Suprapubic skin (tissue), 4 donors: ENCODE measurements around the gene XIST. TPM values are rescaled to one million over a fixed set of nuclear protein-coding genes. Genes with fewer than 3 reads are reported as not detected.
"Not testable (repeated sequence)": the region's sequence is repeated elsewhere in the genome, so short reads cannot be mapped to it uniquely, and the experiment has no call there.

Experiments
- DNase-seq, 2 donors: peaks; one replicate each; pipeline ENCODE4 v3.0.0-alpha.2; 2019; ENCODE audit warnings: low spot score in 2 of 2
- H3K27ac ChIP-seq: fragments of 200-600 bp; sonication (generic); one replicate; pipeline ENCODE4 v1.5.1; 2019
- H3K27me3 ChIP-seq: fragments of 200-600 bp; sonication (generic); one replicate; pipeline ENCODE4 v1.5.1; 2019
- H3K36me3 ChIP-seq: fragments of 200-600 bp; sonication (generic); one replicate; pipeline ENCODE4 v1.5.1; 2019
- H3K4me1 ChIP-seq: fragments of 200-600 bp; sonication (generic); one replicate; pipeline ENCODE4 v1.5.1; 2019
- H3K4me3 ChIP-seq: fragments of 200-600 bp; sonication (generic); one replicate; pipeline ENCODE4 v1.5.1; 2019; ENCODE audit warnings: mild to moderate bottlenecking
- H3K9me3 ChIP-seq: fragments of 200-600 bp; sonication (generic); one replicate; pipeline ENCODE4 v1.5.1; 2019
- EP300 ChIP-seq: sonication (generic); formaldehyde crosslinking; IDR thresholded peaks from one replicate; pipeline ENCODE4 v1.6.1; 2017; ENCODE audit warnings: antibody characterized with exemption
- POLR2A ChIP-seq, 2 donors: fragments of 450-650 bp; IDR thresholded peaks; one replicate each; pipeline ENCODE4 v1.6.1; 2017; ENCODE audit warnings: antibody characterized with exemption in 2 of 2, mild to moderate bottlenecking in 2 of 2, moderate library complexity in 2 of 2
- POLR2AphosphoS5 ChIP-seq, 3 donors: sonication (generic); formaldehyde crosslinking; IDR thresholded peaks; one replicate each; pipeline ENCODE4 v1.6.1; 2017; ENCODE audit warnings: antibody characterized with exemption in 3 of 3
- WGBS: methylation state at CpG from one replicate; pipeline ENCODE4 v1.1.5; 2018; 5-methylcytosine and 5-hydroxymethylcytosine counted together
- total RNA-seq, 4 donors: library from RNA; depleted of rRNA; stranded (reverse); fragments of >200 nt; gene quantifications; one replicate each; pipeline ENCODE4 v1.1.0, GENCODE V29; 2016
- TF ChIP-seq, protein P1 (sequence below), 2 donors: fragments of 200-600 bp in 1 of 2; fragments of 450-650 bp in 1 of 2; sonication (generic) in 1 of 2; IDR thresholded peaks; one replicate each; pipeline ENCODE4 v1.5.1; 2016 to 2019; ENCODE audit warnings: antibody characterized with exemption in 2 of 2, mild to moderate bottlenecking in 1 of 2, moderate library complexity in 1 of 2

Gene XIST
- total RNA-seq, 4 donors from 2014 or later = 0.42 to 789 (median 95.5) TPM

GRCh38 chrX:73823473-73824004 is 29.0 kb downstream of the XIST start:
- Histone ChIP-seq H3K27ac (no peak overlapping the region), H3K4me3 (no peak overlapping the region), H3K36me3 (no peaks in the 10 kb centered on the region), H3K4me1 (no peaks in the 10 kb centered on the region), H3K9me3 (no peaks in the 10 kb centered on the region), H3K27me3 (no peaks in the 10 kb centered on the region)
- no peak for DNase-seq
- TF ChIP-seq EP300 (no peak), POLR2AphosphoS5 (IDR thresholded peaks at IDR 0.05) (no peak), POLR2A (IDR thresholded peaks at IDR 0.05) (no peak)
- TF ChIP-seq, protein P1, sequence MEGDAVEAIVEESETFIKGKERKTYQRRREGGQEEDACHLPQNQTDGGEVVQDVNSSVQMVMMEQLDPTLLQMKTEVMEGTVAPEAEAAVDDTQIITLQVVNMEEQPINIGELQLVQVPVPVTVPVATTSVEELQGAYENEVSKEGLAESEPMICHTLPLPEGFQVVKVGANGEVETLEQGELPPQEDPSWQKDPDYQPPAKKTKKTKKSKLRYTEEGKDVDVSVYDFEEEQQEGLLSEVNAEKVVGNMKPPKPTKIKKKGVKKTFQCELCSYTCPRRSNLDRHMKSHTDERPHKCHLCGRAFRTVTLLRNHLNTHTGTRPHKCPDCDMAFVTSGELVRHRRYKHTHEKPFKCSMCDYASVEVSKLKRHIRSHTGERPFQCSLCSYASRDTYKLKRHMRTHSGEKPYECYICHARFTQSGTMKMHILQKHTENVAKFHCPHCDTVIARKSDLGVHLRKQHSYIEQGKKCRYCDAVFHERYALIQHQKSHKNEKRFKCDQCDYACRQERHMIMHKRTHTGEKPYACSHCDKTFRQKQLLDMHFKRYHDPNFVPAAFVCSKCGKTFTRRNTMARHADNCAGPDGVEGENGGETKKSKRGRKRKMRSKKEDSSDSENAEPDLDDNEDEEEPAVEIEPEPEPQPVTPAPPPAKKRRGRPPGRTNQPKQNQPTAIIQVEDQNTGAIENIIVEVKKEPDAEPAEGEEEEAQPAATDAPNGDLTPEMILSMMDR (IDR thresholded peaks at IDR 0.05) = no peak
- 79% methylated on average over 2 of the region's 2 CpGs for WGBS

DNA sequence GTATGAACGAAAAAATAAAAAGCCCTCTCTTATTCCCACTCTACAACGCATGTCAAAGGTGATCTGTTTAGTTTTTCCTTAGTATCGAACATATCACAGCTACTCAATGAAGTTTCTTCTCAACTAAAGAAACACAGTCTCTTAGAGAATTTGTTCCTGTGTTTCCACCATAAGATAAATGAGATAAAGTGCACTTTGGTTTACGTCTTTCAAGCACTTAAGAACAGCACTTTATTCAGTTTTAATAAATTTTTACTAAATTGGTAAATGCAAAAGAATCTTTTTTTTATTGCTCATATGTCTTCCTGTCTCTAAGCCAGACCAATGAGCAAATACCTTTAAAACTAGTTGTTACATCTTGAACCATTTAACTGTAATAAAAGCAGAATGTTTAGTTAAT is 29.7 kb downstream of the XIST start:
- no peaks in the 10 kb centered on the region for H3K27me3 ChIP-seq
- TF ChIP-seq EP300 (no peak), POLR2A (IDR thresholded peaks at IDR 0.05) (no peak), POLR2AphosphoS5 (IDR thresholded peaks at IDR 0.05) (no peak)
- TF ChIP-seq, protein P1 (IDR thresholded peaks at IDR 0.05) = no peak
- WGBS = 85% methylated on average over 4 of the region's 4 CpGs
- DNase-seq = no peak
- H3K9me3 ChIP-seq = no peaks in the 10 kb centered on the region
- H3K4me1 ChIP-seq = no peaks in the 10 kb centered on the region
- H3K4me3 ChIP-seq = no peak overlapping the region
- no peaks in the 10 kb centered on the region for H3K36me3 ChIP-seq
- no peak overlapping the region for H3K27ac ChIP-seq

- TF ChIP-seq POLR2AphosphoS5 (IDR thresholded peaks at IDR 0.05) = no peak
- TF ChIP-seq POLR2A (IDR thresholded peaks at IDR 0.05) = no peak
- TF ChIP-seq, protein P1 (IDR thresholded peaks at IDR 0.05) = no peak
- TF ChIP-seq EP300 = no peak
- Histone ChIP-seq H3K27ac (no peak overlapping the region), H3K27me3 (no peaks in the 10 kb centered on the region), H3K4me1 (no peaks in the 10 kb centered on the region), H3K9me3 (no peaks in the 10 kb centered on the region), H3K4me3 (no peak overlapping the region), H3K36me3 (no peaks in the 10 kb centered on the region)
- WGBS = 89% methylated on average over 4 of the region's 4 CpGs
- no peak for DNase-seq
Measured at GRCh38 chrX:73821921-73822559, 30.5 kb downstream of the XIST start.

- H3K27me3 ChIP-seq = not testable (repeated sequence)
Measured at GRCh38 chrX:73819864-73820558, 32.5 kb downstream of the XIST start.

DNA sequence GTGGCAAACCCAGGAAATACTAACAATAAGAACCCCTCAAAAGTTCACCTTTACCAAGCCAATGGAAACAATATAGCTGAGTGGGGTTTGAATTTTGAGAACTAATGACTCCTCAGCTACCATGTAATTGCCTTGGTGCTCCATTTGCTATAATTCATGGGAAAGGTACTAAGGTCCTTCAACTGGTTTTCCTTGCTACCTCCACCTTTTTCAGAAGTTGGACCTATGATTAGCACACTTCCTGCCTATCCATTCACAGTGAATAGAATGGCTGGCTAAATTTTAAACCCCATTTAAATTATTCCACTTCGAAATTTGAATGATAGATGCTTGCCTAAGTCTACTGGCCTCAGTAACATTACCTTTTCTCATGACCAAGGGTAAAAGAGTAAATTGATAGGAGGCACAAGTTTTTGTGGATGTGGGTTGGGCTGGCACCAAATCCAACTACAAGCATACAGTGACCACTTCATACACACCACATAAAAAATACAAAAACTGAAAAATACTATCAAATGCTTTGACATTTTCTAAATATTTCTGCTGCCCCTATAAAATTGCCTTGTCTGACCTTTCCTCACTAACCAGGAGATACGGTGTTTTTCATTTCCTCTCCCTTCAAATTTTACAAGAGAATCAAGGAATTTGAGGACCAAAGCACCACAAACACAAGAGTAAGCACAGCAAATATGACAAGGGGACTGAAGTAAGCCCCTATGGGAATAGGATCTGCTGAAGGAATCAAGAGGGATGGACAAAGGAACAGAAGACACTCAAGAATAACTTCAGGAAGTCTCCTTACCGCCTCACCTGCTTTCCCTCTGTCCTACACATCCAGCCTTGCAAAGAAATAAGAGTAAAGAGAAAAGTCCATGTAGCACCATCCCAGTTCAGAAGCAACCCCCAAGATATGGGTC is 34.1 kb downstream of the XIST start:
- TF ChIP-seq, protein P1 (IDR thresholded peaks at IDR 0.05) = no peak
- TF ChIP-seq EP300 (no peak), POLR2AphosphoS5 (IDR thresholded peaks at IDR 0.05) (no peak)
- Histone ChIP-seq H3K27me3 (no peaks in the 10 kb centered on the region), H3K36me3 (no peaks in the 10 kb centered on the region), H3K4me1 (no peaks in the 10 kb centered on the region), H3K4me3 (no peak overlapping the region), H3K27ac (no peak overlapping the region), H3K9me3 (no peaks in the 10 kb centered on the region)
- 87% methylated on average over 3 of the region's 3 CpGs for WGBS
- no peak for DNase-seq

More at GRCh38 chrX:73819864-73820558, 32.5 kb downstream of the XIST start:
- not testable (repeated sequence) for H3K4me3 ChIP-seq, H3K27ac ChIP-seq, DNase-seq, H3K36me3 ChIP-seq, H3K9me3 ChIP-seq, H3K4me1 ChIP-seq
- WGBS = 95% methylated on average over 10 of the region's 10 CpGs
